Neural crest cell (in vitro differentiated cells): Measurements from ENCODE around the gene PSAPL1. TPM values are rescaled to one million over a fixed set of nuclear protein-coding genes. Genes with fewer than 3 reads are reported as not detected.

Experiments
- DNase-seq: peaks from one replicate; pipeline ENCODE4 v3.0.0; 2021; ENCODE audit warnings: low read depth, mixed read lengths, low spot score
- H3K27ac Mint-ChIP-seq: one replicate; pipeline ENCODE4 v1.8.0; 2021; ENCODE audit warnings: mild to moderate bottlenecking, mixed read lengths; ENCODE audit not compliant: unreplicated experiment
- H3K27me3 Mint-ChIP-seq: 2 replicates; pipeline ENCODE4 v1.8.0; 2021; ENCODE audit warnings: low read depth, mild to moderate bottlenecking, mixed read lengths
- H3K36me3 Mint-ChIP-seq: 2 replicates; pipeline ENCODE4 v1.8.0; 2021; ENCODE audit warnings: low read depth, mild to moderate bottlenecking, mixed read lengths
- H3K4me1 Mint-ChIP-seq: 2 replicates; pipeline ENCODE4 v1.8.0; 2021; ENCODE audit warnings: mixed read lengths
- H3K4me3 Mint-ChIP-seq: one replicate; pipeline ENCODE4 v1.8.0; 2021; ENCODE audit warnings: mild to moderate bottlenecking, mixed read lengths
- H3K9me3 Mint-ChIP-seq: 2 replicates; pipeline ENCODE4 v1.8.0; 2021; ENCODE audit warnings: mixed read lengths
- total RNA-seq: library from RNA; stranded (reverse); gene quantifications from 2 replicates; pipeline ENCODE4 v1.2.1, GENCODE V29; 2021
- TF ChIP-seq, protein P1 (sequence below): fragments of 200-600 bp; sonication (generic); conservative IDR thresholded peaks from 2 replicates; pipeline ENCODE4 v1.5.0; 2021; ENCODE audit warnings: antibody characterized with exemption, mild to moderate bottlenecking

The PSAPL1 gene
- total RNA-seq, 1 donor from 2014 or later, result not detected

DNA sequence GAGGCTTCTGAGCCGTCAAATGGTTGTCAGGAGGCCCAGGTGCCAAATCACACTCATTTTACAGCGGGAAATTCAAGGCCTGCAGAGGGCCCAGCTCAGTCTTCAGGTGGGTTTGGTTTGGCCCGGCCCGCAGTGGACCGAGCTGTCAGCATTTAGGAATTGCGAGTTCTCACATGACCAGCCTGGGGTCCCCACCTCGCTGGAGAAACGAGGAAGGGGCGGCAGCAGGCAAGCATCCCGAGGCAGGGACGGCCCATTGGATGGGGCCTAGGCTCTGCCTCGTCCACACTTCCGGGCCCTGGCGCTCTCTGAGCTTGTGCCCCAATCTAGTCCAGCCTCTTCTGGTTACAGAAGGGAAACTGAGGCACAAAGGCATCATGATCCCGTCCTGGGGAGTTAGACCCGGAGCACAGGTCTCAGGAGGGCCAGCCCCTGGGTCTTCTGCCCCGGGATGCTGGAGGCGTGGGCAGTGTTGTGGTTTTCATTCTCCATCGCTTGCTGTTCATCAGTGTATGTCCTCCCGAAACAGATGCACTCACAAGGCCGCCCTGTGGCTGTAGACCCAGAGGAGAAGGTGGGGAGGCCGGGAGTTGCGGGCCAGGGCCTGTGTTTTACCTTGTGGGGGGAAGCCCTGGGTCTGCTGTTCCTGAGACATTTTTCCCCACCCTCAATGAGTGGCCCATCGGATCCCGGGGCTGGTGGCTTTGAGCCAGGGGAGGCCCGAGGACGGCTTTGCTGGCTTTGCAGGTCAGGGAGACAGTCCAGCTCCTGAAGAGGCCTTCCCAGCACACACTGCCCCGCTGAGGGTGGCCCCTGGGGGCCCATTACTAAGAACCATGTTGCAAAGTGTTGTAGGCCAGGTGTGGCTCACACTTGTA, 8.9 kb downstream of the PSAPL1 start:
- H3K4me1 Mint-ChIP-seq, result peaks cover 7% of the 10 kb centered on the region
- H3K27me3 Mint-ChIP-seq, result no peaks in the 10 kb centered on the region
- TF ChIP-seq, protein P1, sequence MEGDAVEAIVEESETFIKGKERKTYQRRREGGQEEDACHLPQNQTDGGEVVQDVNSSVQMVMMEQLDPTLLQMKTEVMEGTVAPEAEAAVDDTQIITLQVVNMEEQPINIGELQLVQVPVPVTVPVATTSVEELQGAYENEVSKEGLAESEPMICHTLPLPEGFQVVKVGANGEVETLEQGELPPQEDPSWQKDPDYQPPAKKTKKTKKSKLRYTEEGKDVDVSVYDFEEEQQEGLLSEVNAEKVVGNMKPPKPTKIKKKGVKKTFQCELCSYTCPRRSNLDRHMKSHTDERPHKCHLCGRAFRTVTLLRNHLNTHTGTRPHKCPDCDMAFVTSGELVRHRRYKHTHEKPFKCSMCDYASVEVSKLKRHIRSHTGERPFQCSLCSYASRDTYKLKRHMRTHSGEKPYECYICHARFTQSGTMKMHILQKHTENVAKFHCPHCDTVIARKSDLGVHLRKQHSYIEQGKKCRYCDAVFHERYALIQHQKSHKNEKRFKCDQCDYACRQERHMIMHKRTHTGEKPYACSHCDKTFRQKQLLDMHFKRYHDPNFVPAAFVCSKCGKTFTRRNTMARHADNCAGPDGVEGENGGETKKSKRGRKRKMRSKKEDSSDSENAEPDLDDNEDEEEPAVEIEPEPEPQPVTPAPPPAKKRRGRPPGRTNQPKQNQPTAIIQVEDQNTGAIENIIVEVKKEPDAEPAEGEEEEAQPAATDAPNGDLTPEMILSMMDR, result no peak
- H3K9me3 Mint-ChIP-seq, result no peaks in the 10 kb centered on the region
- no peak overlapping the region for H3K4me3 Mint-ChIP-seq
- no peak for DNase-seq
- H3K36me3 Mint-ChIP-seq, result no peaks in the 10 kb centered on the region
- no peak overlapping the region for H3K27ac Mint-ChIP-seq

- peak overlapping the region; percentile 12 for H3K27ac Mint-ChIP-seq
- H3K4me1 Mint-ChIP-seq, result peaks cover 7% of the 10 kb centered on the region
- H3K27me3 Mint-ChIP-seq, result no peaks in the 10 kb centered on the region
- TF ChIP-seq, protein P1, result no peak
- H3K4me3 Mint-ChIP-seq, result no peak overlapping the region
- no peaks in the 10 kb centered on the region for H3K36me3 Mint-ChIP-seq
- DNase-seq, result no peak
- no peaks in the 10 kb centered on the region for H3K9me3 Mint-ChIP-seq
Observed at GRCh38 chr4:7425124-7425523, 9.6 kb downstream of the PSAPL1 start.

GRCh38 chr4:7424553-7425111, 10.1 kb downstream of the PSAPL1 start:
- H3K4me3 Mint-ChIP-seq, result no peak overlapping the region
- peak overlapping the region; percentile 12 for H3K27ac Mint-ChIP-seq
- DNase-seq, result no peak
- no peaks in the 10 kb centered on the region for H3K36me3 Mint-ChIP-seq
- H3K9me3 Mint-ChIP-seq, result no peaks in the 10 kb centered on the region
- peaks cover 7% of the 10 kb centered on the region for H3K4me1 Mint-ChIP-seq
- TF ChIP-seq, protein P1, result no peak
- no peaks in the 10 kb centered on the region for H3K27me3 Mint-ChIP-seq

- Mint-ChIP-seq H3K36me3 (no peaks in the 10 kb centered on the region), H3K4me3 (no peak overlapping the region), H3K4me1 (peaks cover 7% of the 10 kb centered on the region), H3K9me3 (no peaks in the 10 kb centered on the region), H3K27ac (no peak overlapping the region), H3K27me3 (no peaks in the 10 kb centered on the region)
- no peak for DNase-seq
- TF ChIP-seq, protein P1, result no peak
Observed at GRCh38 chr4:7423801-7424552, 10.8 kb downstream of the PSAPL1 start.

DNA sequence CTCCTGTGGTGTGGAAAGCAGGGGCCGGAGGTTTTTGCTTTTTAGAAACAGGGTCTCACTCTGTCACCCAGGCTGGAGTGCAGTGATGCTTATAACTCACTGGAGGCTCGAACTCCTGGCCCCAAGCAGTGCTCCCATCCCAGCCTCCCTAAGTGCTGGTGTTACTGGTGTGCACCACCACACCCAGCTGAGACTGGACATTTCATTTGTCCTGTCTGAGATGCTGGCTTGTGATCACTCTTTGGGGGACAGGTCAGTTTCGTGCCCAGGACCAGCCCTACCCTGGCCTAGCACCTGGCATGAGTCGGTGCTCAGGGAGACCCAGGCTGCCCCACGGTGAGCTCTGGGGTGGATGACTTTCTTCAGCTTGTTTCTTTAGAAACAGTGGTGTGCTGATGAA, 11.3 kb downstream of the PSAPL1 start:
- peaks cover 3% of the 10 kb centered on the region for H3K4me1 Mint-ChIP-seq
- TF ChIP-seq, protein P1, result no peak
- H3K9me3 Mint-ChIP-seq, result peaks cover 4% of the 10 kb centered on the region
- H3K36me3 Mint-ChIP-seq, result no peaks in the 10 kb centered on the region
- no peak for DNase-seq
- no peak overlapping the region for H3K4me3 Mint-ChIP-seq
- no peak overlapping the region for H3K27ac Mint-ChIP-seq
- no peaks in the 10 kb centered on the region for H3K27me3 Mint-ChIP-seq
